Measurements from ENCODE around the gene PROCA1. TPM values are rescaled to one million over a fixed set of nuclear protein-coding genes. Genes with fewer than 3 reads are reported as not detected.
A peak's percentile ranks its signal among the peaks of the same experiment; 100 is the strongest.

PROCA1 gene
- total RNA-seq, 4 donors from 2014 or later: 1.7 to 3.5 (median 3.1) TPM; not detected in 1

- Histone ChIP-seq H3K27me3 (no peaks in the 10 kb centered on the region), H3K9me3 (no peaks in the 10 kb centered on the region), H3K27ac (no peak overlapping the region), H3K4me3 (no peak overlapping the region), H3K36me3 (no peaks in the 10 kb centered on the region), H3K4me1 (peaks cover 0 to 7% (median 5%) of the 10 kb centered on the region in 4 donors)
- TF ChIP-seq, protein P1, sequence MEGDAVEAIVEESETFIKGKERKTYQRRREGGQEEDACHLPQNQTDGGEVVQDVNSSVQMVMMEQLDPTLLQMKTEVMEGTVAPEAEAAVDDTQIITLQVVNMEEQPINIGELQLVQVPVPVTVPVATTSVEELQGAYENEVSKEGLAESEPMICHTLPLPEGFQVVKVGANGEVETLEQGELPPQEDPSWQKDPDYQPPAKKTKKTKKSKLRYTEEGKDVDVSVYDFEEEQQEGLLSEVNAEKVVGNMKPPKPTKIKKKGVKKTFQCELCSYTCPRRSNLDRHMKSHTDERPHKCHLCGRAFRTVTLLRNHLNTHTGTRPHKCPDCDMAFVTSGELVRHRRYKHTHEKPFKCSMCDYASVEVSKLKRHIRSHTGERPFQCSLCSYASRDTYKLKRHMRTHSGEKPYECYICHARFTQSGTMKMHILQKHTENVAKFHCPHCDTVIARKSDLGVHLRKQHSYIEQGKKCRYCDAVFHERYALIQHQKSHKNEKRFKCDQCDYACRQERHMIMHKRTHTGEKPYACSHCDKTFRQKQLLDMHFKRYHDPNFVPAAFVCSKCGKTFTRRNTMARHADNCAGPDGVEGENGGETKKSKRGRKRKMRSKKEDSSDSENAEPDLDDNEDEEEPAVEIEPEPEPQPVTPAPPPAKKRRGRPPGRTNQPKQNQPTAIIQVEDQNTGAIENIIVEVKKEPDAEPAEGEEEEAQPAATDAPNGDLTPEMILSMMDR (IDR thresholded peaks at IDR 0.05): no peak
- TF ChIP-seq POLR2A (IDR thresholded peaks at IDR 0.05): no peak
- DNase-seq: no peak
These were observed 21.7 kb upstream of the PROCA1 start for GRCh38 chr17:28733346-28733745.

DNA sequence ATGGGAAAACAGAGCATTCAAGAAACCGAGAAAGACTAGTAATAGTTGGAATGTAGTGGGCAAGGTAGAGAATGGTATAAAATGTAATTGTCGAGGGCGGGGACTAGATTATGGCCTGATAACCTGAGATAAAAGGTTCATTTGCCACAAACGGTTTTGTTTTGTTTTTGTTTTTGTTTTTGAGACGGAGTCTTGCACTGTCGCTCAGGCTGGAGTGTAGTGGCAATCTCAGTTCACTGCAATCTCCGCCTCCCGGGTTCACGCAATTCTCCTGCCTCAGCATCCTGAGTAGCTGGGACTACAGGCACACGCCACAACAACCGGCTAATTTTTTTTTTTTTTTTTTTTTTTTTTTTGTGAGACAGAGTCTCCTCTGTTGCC is 18.3 kb upstream of the PROCA1 start:
- H3K27ac ChIP-seq: peak overlapping the region in 3 of 4 donors; percentile 97 to 100 (median 99)
- H3K9me3 ChIP-seq: no peaks in the 10 kb centered on the region
- no peaks in the 10 kb centered on the region for H3K36me3 ChIP-seq
- TF ChIP-seq, protein P1 (IDR thresholded peaks at IDR 0.05): no peak
- TF ChIP-seq POLR2A (IDR thresholded peaks at IDR 0.05): no peak
- H3K4me1 ChIP-seq: peaks cover 0 to 28% (median 8%) of the 10 kb centered on the region in 4 donors
- no peaks in the 10 kb centered on the region for H3K27me3 ChIP-seq
- H3K4me3 ChIP-seq: no peak overlapping the region
- DNase-seq: peak in 1 of 3 donors; percentile 48

- no peaks in the 10 kb centered on the region for H3K9me3 ChIP-seq
- TF ChIP-seq, protein P1 (IDR thresholded peaks at IDR 0.05): peak in 3 of 6 experiments; percentile 11 to 30 (median 12)
- TF ChIP-seq POLR2A (IDR thresholded peaks at IDR 0.05): peak; percentile 34 to 63
- peak within 1 kb of the TSS; percentile 95 to 100 (median 98) for H3K27ac ChIP-seq
- H3K36me3 ChIP-seq: peaks cover 0 to 10% (median 0%) of the 10 kb centered on the region in 3 donors
- peak within 1 kb of the TSS; percentile 71 to 87 (median 76) for H3K4me3 ChIP-seq
- H3K4me1 ChIP-seq: peaks cover 0 to 28% (median 8%) of the 10 kb centered on the region in 4 donors
- no peaks in the 10 kb centered on the region for H3K27me3 ChIP-seq
- peak; percentile 98 to 99 (median 99) for DNase-seq
These were observed 16.9 kb upstream of the PROCA1 start, which contains the start of gene NEK8 for GRCh38 chr17:28728364-28729200. Gene NEK8 (plus strand): TSS chr17:28728788. CDS start chr17:28728814, 26 bp downstream.

DNA sequence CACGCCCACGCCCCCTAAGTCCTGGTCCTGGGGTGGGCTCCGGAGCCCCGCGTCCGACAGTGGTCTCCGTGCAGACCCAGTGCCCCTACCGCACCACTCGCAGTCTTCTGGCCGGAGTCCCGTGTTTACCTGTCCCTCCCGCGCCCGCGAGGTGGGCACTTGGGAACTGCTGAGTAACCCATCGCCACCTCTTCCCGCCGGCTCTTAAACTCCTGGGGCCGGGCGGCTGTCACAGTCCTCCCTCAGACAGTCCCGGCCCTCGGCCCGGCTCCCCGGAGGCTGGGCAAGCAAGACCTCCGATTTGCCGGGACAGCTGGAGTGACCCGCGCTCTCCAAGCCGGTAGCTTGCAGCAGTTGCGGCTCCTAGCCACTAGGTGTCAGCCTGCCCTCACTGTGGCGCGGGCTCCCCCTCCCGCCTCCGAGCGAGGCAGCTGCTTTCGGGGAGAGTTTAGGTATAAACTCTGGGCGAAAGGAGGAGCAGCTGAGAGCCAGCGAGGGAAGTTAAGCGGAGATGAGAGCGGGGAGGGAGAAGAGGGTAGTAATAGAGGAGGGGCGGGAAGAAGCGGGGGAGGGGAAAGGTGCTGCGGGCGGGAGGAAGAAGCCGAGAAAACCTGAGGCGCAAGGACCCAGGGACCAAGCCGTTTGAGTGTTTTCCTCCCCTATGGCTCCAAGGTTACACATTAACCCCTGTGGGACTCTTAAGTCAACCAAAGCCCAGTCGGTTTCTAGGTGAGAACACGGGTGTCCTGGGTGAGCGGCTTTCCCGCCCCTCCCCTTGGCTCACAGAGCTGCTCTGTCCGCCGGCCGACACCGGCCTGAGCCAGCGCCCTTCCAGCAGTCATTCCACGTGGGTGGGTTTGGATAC is 15.2 kb upstream of the PROCA1 start:
- H3K27me3 ChIP-seq: no peaks in the 10 kb centered on the region
- H3K4me1 ChIP-seq: peaks cover 0 to 31% (median 11%) of the 10 kb centered on the region in 4 donors
- H3K27ac ChIP-seq: peak overlapping the region; percentile 95 to 100 (median 98)
- DNase-seq: peak; percentile 94 to 97 (median 96)
- H3K36me3 ChIP-seq: peaks cover 0 to 28% (median 0%) of the 10 kb centered on the region in 3 donors
- peak; percentile 46 to 54 for TF ChIP-seq POLR2A (IDR thresholded peaks at IDR 0.05)
- TF ChIP-seq, protein P1 (IDR thresholded peaks at IDR 0.05): peak; percentile 99 to 100 (median 100)
- no peaks in the 10 kb centered on the region for H3K9me3 ChIP-seq
- H3K4me3 ChIP-seq: peak overlapping the region; percentile 71 to 87 (median 76)

DNA sequence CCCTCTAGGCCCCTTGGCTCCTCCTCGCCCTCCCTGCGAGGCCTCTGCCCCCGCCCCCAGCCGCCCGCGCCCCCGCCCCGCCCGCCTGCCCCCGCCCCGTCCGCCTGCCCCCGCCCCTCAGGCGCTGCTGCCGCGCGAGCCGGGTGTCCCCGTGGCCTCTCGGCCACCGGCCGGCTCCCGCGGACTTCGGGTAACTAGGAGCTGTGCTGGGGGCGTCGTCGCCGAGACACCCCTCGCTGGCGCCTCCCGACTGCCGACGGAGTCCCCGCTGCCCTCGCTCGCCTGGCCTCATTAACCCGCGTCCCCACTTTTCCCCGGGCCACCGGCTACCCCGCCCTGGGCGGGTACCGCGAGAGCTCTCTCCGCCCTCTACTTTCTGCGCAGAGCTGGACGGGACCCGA is 14.5 kb upstream of the PROCA1 start, which contains the start of gene TLCD1:
Gene TLCD1, minus strand, starts transcription at position 8 of the 401 bp plus-strand sequence. CDS start 136 bp downstream, outside the sequence.
- peak within 1 kb of the TSS; percentile 71 to 87 (median 76) for H3K4me3 ChIP-seq
- no peaks in the 10 kb centered on the region for H3K27me3 ChIP-seq
- no peaks in the 10 kb centered on the region for H3K9me3 ChIP-seq
- H3K27ac ChIP-seq: peak within 1 kb of the TSS; percentile 95 to 100 (median 98)
- peaks cover 0 to 34% (median 0%) of the 10 kb centered on the region in 3 donors for H3K36me3 ChIP-seq
- H3K4me1 ChIP-seq: peaks cover 4 to 37% (median 15%) of the 10 kb centered on the region in 4 donors
- no peak for TF ChIP-seq POLR2A (IDR thresholded peaks at IDR 0.05)
- TF ChIP-seq, protein P1 (IDR thresholded peaks at IDR 0.05): no peak
- peak; percentile 55 to 89 (median 89) for DNase-seq
